Measurements from ENCODE around the gene GNGT2. TPM values are rescaled to one million over a fixed set of nuclear protein-coding genes. Genes with fewer than 3 reads are reported as not detected.

Gene GNGT2
- polyA plus RNA-seq, 3 donors = 16.0 to 25.1 (median 16.7) TPM

DNA sequence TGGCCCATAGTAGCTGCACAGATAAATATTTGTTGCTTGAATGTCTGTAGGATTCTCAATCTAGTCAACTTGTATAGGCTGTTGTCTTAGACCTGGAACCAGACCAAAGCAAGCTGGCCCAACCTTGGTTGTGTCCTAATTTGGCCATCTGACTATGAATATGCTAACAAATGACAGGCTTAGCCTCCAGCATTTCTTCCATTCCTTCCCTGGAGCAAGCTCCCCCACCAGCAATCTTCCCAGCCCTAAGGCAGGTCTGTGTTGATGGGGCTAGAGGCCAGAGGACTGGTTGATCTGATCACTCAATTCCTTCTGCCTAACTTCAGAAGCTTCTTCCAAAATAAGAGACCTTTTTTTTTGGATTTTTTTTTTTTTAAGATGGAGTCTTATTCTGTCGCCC, 29.6 kb upstream of the GNGT2 start:
- no peak overlapping the region for H3K9ac ChIP-seq (ENCODE audit: insufficient read depth, low read length, poor library complexity, severe bottlenecking)
- no peak overlapping the region for H3K27ac ChIP-seq (ENCODE audit: low read depth in 1 of 2, low read length in 2 of 2)
- Mint-ChIP-seq H3K4me1 (peaks cover 21% of the 10 kb centered on the region), H3K36me3 (no peaks in the 10 kb centered on the region), H3K27me3 (ENCODE audit: low read depth in 3 of 3) (peaks cover 2 to 8% (median 5%) of the 10 kb centered on the region in 3 donors), H3K4me3 (no peak overlapping the region), H3K27ac (peak overlapping the region in 1 of 7 donors; percentile 71), H3K9me3 (peaks cover 0 to 3% (median 0%) of the 10 kb centered on the region in 7 donors)
- WGBS (ENCODE audit: insufficient coverage) = no CpG with 5 or more reads among the region's 1 CpG
- no peaks in the 10 kb centered on the region for H3K9me3 ChIP-seq (replicated peaks in 1 of 2; ENCODE audit: control insufficient read depth in 1 of 2, insufficient read depth in 1 of 2, low read length in 2 of 2)
- no peak overlapping the region for H3K4me2 ChIP-seq (replicated peaks; ENCODE audit: extremely low read depth, low read length, poor library complexity, severe bottlenecking)
- intact Hi-C loops (cut with micrococcal nuclease) = no loop called here
- no peak overlapping the region for H2AFZ ChIP-seq (ENCODE audit: insufficient read depth, low read depth, low read length, poor library complexity, severe bottlenecking)
- peaks cover 16 to 23% of the 10 kb centered on the region in 2 donors for H3K4me1 ChIP-seq (ENCODE audit: control insufficient read depth in 1 of 2, insufficient read depth in 2 of 2, low read length in 2 of 2)
- DNase-seq = no peak
- no peaks in the 10 kb centered on the region for H3K79me2 ChIP-seq (ENCODE audit: insufficient read depth, low read length)
- H3K36me3 ChIP-seq (replicated peaks in 1 of 2; ENCODE audit: control insufficient read depth in 1 of 2, insufficient read depth in 2 of 2, low read length in 2 of 2) = no peaks in the 10 kb centered on the region
- H3K27me3 ChIP-seq (ENCODE audit: control insufficient read depth in 2 of 2, insufficient read depth in 2 of 2, low read length in 2 of 2) = no peaks in the 10 kb centered on the region
- TF ChIP-seq, protein P1, sequence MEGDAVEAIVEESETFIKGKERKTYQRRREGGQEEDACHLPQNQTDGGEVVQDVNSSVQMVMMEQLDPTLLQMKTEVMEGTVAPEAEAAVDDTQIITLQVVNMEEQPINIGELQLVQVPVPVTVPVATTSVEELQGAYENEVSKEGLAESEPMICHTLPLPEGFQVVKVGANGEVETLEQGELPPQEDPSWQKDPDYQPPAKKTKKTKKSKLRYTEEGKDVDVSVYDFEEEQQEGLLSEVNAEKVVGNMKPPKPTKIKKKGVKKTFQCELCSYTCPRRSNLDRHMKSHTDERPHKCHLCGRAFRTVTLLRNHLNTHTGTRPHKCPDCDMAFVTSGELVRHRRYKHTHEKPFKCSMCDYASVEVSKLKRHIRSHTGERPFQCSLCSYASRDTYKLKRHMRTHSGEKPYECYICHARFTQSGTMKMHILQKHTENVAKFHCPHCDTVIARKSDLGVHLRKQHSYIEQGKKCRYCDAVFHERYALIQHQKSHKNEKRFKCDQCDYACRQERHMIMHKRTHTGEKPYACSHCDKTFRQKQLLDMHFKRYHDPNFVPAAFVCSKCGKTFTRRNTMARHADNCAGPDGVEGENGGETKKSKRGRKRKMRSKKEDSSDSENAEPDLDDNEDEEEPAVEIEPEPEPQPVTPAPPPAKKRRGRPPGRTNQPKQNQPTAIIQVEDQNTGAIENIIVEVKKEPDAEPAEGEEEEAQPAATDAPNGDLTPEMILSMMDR (IDR thresholded peaks at IDR 0.05) = no peak
- H3K4me3 ChIP-seq (replicated peaks in 1 of 3; ENCODE audit: low read depth in 2 of 3, low read length in 3 of 3) = no peak overlapping the region
- H4K20me1 ChIP-seq (ENCODE audit: insufficient read depth, low read length) = no peaks in the 10 kb centered on the region

DNA sequence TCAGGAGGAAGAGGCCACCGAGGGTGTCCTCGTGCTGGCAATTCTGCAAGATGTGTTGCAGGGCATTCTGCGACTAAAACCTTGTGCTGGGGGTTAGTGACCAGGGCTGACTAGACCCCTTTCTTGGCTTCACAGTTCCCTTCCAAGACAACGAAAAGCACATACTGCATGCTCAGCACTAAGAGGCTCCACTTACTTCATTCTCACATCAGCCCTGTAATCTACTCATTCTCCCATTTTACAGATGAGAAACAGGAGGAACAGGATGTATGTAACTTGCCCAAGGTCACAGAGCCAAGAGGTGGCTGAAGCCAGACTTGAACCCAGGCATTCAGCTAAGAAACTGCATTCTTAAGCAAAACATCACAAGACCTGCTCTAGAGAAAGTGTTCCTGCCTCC, 25.5 kb upstream of the GNGT2 start:
- Histone ChIP-seq H3K4me1 (ENCODE audit: control insufficient read depth in 1 of 2, insufficient read depth in 2 of 2, low read length in 2 of 2) (peaks cover 28 to 43% of the 10 kb centered on the region in 2 donors), H4K20me1 (ENCODE audit: insufficient read depth, low read length) (no peaks in the 10 kb centered on the region), H3K79me2 (ENCODE audit: insufficient read depth, low read length) (no peaks in the 10 kb centered on the region), H3K27ac (ENCODE audit: low read depth in 1 of 2, low read length in 2 of 2) (peak overlapping the region; percentile 28 to 75), H3K9ac (ENCODE audit: insufficient read depth, low read length, poor library complexity, severe bottlenecking) (peak overlapping the region; percentile 5), H3K27me3 (ENCODE audit: control insufficient read depth in 2 of 2, insufficient read depth in 2 of 2, low read length in 2 of 2) (peaks cover 0 to 12% of the 10 kb centered on the region in 2 donors), H3K36me3 (replicated peaks in 1 of 2; ENCODE audit: control insufficient read depth in 1 of 2, insufficient read depth in 2 of 2, low read length in 2 of 2) (no peaks in the 10 kb centered on the region), H3K4me2 (replicated peaks; ENCODE audit: extremely low read depth, low read length, poor library complexity, severe bottlenecking) (peak overlapping the region; percentile 20), H2AFZ (ENCODE audit: insufficient read depth, low read depth, low read length, poor library complexity, severe bottlenecking) (no peak overlapping the region), H3K4me3 (replicated peaks in 1 of 3; ENCODE audit: low read depth in 2 of 3, low read length in 3 of 3) (peak overlapping the region in 1 of 3 experiments; percentile 41), H3K9me3 (replicated peaks in 1 of 2; ENCODE audit: control insufficient read depth in 1 of 2, insufficient read depth in 1 of 2, low read length in 2 of 2) (no peaks in the 10 kb centered on the region)
- Mint-ChIP-seq H3K36me3 (no peaks in the 10 kb centered on the region), H3K27ac (peak overlapping the region; percentile 73 to 96 (median 84)), H3K4me1 (peaks cover 36% of the 10 kb centered on the region), H3K4me3 (peak overlapping the region in 1 of 2 donors; percentile 59), H3K9me3 (peaks cover 0 to 3% (median 2%) of the 10 kb centered on the region in 7 donors), H3K27me3 (ENCODE audit: low read depth in 3 of 3) (peaks cover 10 to 23% (median 21%) of the 10 kb centered on the region in 3 donors)
- no peak for DNase-seq
- TF ChIP-seq, protein P1 (IDR thresholded peaks at IDR 0.05) = no peak
- intact Hi-C loops (cut with micrococcal nuclease) = no loop called here
- WGBS (ENCODE audit: insufficient coverage) = 53% methylated on average over 2 of the region's 4 CpGs
